GM21447 (cell line): ENCODE results near the gene POLR2E.

Experiments
- ATAC-seq: cut with Tn5 transposase; IDR thresholded peaks from one replicate; pipeline ENCODE4 v1.9.1; 2021; ENCODE audit not compliant: unreplicated experiment

The POLR2E gene

GRCh38 chr19:1082165-1082927 is 12.8 kb downstream of the POLR2E start:
- ATAC-seq: no peak

GRCh38 chr19:1081301-1082164 is 13.6 kb downstream of the POLR2E start:
- ATAC-seq: no peak

DNA sequence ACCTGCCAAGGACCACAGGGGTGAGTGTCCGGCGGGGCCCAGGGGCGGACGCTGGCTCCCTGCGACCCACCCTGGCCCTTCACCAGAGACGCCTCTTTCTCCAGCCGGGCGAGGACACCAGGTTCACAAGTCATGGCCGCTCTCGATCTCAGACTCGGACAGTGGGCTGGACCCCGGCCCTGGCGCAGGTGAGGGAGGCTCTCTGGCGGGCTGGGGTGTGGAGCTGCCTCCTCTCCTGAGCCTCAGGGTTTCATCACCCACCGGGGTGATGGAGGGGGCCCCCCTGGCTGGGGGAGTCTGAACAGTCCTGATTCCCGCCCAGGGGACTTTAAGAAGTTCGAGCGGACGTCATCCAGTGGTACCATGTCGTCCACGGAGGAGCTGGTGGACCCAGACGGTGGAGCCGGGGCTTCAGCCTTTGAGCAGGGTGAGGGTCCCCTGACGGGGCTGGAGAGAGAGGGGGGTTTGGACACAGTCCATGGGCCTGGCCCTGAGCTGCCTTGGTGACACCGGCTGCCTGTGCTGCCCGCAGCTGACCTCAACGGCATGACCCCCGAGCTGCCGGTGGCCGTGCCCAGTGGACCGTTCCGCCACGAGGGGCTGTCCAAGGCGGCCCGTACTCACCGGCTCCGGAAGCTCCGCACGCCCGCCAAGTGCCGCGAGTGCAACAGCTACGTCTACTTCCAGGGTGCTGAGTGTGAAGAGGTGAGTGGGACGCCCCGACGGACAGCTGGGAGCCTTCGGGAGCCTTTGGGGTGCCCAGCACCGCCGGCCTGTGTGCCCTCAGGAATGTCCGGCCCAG is 14.6 kb downstream of the POLR2E start:
- no peak for ATAC-seq

DNA sequence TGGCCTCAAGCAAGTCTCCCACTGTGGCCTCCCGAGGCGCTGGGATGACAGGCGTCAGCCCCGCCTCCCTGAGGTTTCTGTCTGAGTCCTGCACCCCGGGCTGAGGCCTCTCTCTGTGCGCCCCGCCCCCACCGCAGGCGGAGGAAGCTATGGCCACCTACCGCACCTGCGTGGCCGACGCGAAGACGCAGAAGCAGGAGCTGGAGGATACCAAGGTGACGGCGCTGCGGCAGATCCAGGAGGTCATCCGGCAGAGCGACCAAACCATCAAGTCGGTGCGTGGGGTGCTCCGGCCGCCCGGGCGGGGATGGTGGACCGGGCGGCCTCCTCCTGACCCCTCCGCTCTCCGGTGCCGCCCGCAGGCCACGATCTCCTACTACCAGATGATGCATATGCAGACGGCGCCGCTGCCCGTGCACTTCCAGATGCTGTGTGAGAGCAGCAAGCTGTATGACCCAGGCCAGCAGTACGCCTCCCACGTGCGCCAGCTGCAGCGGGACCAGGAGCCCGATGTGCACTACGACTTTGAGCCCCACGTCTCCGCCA is 15.5 kb downstream of the POLR2E start:
- ATAC-seq: no peak

DNA sequence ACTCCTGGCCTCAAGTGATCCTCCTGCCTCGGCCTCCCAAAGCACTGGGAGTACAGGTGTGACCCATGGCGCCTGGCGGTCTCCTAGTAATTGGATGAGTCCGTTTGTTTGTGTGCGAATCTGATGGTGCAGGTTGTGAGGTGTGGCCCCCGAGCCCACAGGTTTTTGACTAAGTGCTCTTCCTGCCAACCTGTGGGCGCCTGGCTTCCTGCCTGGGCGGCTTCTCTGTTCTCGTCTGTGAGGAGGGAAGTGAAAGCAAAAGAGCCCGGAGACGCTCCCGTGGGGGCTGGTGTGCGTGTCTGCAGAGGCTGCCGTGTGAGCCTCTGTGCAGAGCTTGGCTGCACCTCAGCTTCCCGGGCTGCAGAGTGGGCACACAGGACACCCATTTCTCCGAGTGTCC is 18.2 kb downstream of the POLR2E start:
- ATAC-seq: peak; percentile 54

DNA sequence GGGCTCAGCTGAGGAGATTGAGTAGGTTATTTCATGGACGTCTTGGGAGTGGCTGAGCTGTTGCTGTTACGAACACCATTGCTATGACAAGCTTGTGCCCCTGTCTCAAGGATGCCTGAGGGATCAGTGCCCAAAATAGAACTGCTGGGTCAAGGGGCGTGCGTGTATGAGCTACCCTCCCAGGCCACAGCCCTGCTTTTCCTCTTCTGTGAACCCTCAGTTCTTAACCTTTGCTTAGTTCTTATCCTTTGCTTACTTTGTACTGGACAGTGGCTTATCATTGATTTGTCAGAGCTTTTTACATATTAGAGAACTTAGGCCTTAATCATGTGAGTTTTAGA is 19.2 kb downstream of the POLR2E start:
- no peak for ATAC-seq

- no peak for ATAC-seq
Observed at GRCh38 chr19:1074544-1075283, 20.5 kb downstream of the POLR2E start.

DNA sequence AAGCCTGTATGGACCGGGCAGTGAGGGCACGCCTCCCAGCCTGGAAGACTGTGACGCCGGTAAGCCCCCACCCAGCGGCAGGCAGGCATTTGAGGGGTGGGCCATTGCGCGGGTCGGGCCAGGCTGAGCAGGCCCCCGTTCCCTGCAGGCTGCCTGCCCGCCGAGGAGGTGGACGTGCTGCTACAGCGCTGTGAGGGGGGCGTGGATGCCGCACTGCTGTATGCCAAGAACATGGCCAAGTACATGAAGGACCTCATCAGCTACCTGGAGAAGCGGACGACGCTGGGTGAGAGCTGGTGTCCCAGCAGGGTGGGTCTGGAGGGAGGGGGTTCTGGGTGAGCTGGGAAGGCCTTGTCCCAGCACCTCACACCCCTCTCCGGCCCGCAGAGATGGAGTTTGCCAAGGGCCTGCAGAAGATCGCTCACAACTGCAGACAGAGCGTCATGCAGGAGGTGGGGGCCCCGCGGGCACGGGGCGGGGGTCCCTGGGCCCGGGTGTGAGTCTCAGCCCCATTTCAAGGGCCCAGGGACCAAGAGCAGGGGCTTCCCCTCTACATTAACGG is 21.1 kb downstream of the POLR2E start:
- no peak for ATAC-seq

DNA sequence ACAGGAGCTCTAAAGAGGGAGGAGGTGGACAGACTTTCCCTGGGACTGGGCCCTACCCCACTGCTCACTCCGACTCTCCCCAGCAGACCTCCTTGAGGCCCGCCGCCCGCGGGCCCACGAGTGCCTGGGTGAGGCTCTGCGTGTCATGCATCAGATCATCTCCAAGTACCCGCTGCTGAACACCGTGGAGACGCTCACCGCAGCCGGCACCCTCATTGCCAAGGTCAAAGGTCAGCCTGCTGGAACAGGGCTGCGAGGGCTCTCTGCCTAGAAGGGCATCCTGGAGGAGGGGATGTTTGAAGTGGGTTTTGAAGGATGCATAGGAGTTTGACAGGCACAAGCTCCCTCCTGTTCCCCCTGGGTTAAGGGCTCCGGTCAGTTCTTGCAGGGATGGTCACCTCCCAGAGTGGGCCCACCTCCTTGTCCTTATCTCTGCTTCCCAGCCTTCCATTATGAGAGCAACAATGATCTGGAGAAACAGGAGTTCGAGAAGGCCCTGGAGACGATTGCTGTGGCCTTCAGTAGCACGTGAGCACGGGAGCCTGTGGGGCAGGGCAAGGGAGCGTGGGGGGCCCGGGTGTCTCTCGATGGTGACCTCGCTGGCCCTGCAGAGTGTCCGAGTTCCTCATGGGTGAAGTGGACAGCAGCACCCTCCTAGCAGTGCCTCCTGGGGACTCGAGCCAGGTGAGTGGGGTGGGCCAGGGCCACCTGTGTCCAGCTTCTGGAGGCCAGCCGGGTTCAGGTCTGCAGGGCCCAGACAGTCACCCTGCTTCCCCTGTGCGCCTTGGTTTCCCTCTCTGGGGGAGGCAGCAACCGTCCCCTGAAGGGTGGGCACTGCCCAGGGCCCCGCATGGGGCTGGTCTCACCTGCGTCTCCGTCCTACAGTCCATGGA is 21.9 kb downstream of the POLR2E start:
- ATAC-seq: no peak

- no peak for ATAC-seq
Observed at GRCh38 chr19:1072371-1073015, 22.7 kb downstream of the POLR2E start.

- no peak for ATAC-seq
Observed at GRCh38 chr19:1070931-1071791, 24.0 kb downstream of the POLR2E start.

DNA sequence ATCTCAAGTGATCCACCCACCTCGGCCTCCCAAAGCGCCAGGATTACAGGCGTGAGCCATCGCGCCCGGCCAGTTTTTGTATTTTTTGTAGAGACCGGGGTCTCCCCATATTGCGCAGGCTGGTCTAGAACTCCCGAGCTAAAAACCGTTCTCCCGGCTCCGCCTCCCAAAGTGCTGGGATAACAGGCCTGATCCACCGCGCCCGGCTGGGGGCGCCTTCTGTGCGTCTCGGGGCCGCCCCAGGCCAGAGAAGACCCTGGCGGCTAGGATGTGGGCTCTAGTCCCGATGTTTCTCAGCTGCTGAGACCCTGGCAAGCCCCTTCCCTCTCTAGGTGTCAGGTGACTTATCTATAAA is 24.6 kb downstream of the POLR2E start:
- no peak for ATAC-seq

DNA sequence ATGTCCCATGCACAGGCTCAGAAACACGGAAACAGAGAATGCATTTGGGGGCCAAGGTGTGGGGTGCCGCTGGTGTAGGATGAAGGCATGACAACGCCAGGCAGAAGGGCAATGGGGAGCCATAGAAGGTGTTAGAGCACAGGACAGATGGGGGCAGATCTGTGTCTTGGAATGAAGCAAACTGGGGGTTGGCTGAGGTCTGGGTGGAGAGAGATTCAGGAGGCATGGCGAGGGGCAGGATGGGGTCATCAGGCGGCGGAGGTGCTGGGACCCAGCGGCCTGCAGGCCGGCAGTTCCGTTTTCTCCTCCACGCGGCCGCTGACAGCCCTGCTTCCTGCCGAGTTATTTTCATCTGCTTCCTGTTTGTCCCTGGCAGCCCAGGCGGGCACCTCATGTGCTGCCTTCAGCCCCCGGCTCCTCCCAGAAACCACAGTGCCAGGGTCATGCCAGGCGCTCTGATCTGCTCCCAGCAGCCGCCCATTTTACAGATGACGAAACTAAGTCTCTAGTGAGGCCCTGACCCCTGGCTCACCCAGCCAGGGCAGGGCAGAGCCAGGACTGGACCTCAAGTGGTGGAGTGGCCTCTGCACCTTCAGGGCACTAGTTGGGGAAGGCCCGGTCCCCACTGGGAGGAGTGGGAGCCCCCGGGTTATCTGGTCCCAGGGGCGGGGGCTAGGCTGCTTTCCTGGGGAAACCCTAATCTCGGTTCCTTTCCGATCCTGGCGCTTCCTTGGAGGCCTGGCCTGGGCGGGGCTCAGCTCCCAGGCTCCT is 26.0 kb downstream of the POLR2E start:
- no peak for ATAC-seq

DNA sequence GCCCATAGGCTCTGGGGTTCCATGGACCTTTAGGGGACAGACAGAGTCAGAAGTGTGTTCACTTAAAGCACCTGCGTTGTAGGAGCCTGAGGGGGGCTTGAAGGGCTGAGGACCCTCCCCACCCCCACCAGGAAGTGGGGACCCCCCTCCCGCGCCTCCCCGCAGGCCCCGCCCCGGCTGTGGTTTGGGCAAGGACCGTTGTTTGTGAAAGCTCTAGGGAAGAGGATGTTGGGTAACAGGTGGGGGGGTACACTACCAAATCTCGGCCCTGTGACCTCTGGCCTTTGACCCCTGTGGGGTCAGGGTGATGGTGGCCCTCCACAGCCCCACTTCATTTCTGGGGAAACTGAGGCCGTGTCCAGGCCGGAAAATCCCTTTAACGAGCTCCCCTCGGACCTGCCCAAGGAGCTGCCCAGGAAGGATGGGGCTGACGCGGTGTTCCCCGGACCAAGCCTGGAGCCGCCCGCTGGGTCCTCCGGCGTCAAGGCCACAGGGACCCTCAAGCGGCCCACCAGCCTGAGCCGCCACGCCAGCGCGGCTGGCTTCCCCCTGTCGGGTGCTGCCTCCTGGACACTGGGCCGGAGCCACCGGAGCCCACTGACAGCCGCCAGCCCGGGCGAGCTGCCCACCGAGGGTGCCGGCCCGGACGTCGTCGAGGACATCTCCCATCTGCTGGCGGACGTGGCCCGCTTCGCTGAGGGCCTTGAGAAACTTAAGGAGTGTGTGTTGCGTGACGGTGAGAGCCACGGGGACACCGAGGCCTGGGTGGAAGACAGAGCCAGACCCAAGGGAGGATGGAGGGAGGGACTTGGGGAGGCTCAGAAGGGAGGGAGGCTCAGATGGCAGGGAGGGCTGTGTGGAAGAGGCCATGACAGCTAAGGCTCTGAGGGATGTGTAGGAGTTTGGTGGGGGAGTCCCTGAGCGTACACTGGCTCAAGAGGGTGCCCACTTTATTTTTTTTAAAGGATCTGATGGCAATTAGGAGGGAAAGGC is 26.9 kb downstream of the POLR2E start:
- no peak for ATAC-seq

- no peak for ATAC-seq
Observed at GRCh38 chr19:1067341-1067957, 27.7 kb downstream of the POLR2E start.
